Suppressor macrophage treated with lipopolysaccharide for 1 hour (primary cell): ENCODE measurements around the gene R3HDM2.
"Not testable (repeated sequence)": the region's sequence is repeated elsewhere in the genome, so short reads cannot be mapped to it uniquely, and the experiment has no call there.

ENCODE experiments used
- DNase-seq, 3 donors: peaks; one replicate each; pipeline ENCODE4 v3.0.0-alpha.2; 2020 to 2022

R3HDM2 gene

GRCh38 chr12:57452181-57452936 is 21.5 kb upstream of the R3HDM2 start:
- peak in 1 of 3 donors; percentile 35 for DNase-seq

GRCh38 chr12:57451233-57451778 is 20.5 kb upstream of the R3HDM2 start:
- no peak for DNase-seq

- DNase-seq, result no peak
Observed at GRCh38 chr12:57450057-57450456, 19.2 kb upstream of the R3HDM2 start.

- no peak for DNase-seq
Observed at GRCh38 chr12:57449375-57449774, 18.5 kb upstream of the R3HDM2 start.

GRCh38 chr12:57448669-57449068 is 17.8 kb upstream of the R3HDM2 start:
- DNase-seq, result no peak

- DNase-seq, result no peak
Observed at GRCh38 chr12:57446292-57446960, 15.6 kb upstream of the R3HDM2 start.

GRCh38 chr12:57444744-57445143 is 13.9 kb upstream of the R3HDM2 start:
- no peak for DNase-seq

- DNase-seq, result not testable (repeated sequence)
Observed at GRCh38 chr12:57444337-57444736, 13.5 kb upstream of the R3HDM2 start.

GRCh38 chr12:57441846-57442427 is 11.1 kb upstream of the R3HDM2 start:
- DNase-seq, result no peak

GRCh38 chr12:57441393-57441792 is 10.6 kb upstream of the R3HDM2 start:
- DNase-seq, result not testable (repeated sequence)

- DNase-seq, result no peak
Observed at GRCh38 chr12:57439762-57440266, 9.0 kb upstream of the R3HDM2 start.

- no peak for DNase-seq
Observed at GRCh38 chr12:57438400-57438799, 7.6 kb upstream of the R3HDM2 start.

- DNase-seq, result no peak
Observed at GRCh38 chr12:57435293-57435692, 4.5 kb upstream of the R3HDM2 start.

- DNase-seq, result no peak
Observed at GRCh38 chr12:57434517-57435223, 3.8 kb upstream of the R3HDM2 start, which contains the start of gene INHBC. Gene INHBC (plus strand): TSS chr12:57434784. CDS start chr12:57434887, 103 bp downstream.

- DNase-seq, result no peak
Observed at GRCh38 chr12:57433370-57433769, 2.5 kb upstream of the R3HDM2 start.

- DNase-seq, result no peak
Observed at GRCh38 chr12:57431654-57432188, 878 bp upstream of the R3HDM2 start.

- no peak for DNase-seq
Observed at GRCh38 chr12:57430112-57430930, 522 bp downstream of the R3HDM2 start.

- no peak for DNase-seq
Observed at GRCh38 chr12:57429473-57430111, 1.3 kb downstream of the R3HDM2 start.

GRCh38 chr12:57428965-57429364 is 1.9 kb downstream of the R3HDM2 start:
- no peak for DNase-seq

- not testable (repeated sequence) for DNase-seq
Observed at GRCh38 chr12:57426948-57427347, 3.9 kb downstream of the R3HDM2 start.

GRCh38 chr12:57420482-57420881 is 10.4 kb downstream of the R3HDM2 start:
- DNase-seq, result no peak
